Fibroblast of lung (primary cell): Measurements from ENCODE around the gene C10orf88. TPM values are rescaled to one million over a fixed set of nuclear protein-coding genes. Genes with fewer than 3 reads are reported as not detected.

Experiments used
- DNase-seq, 2 donors: peaks; one replicate each; pipeline versions ENCODE4 v3.0.0 to v3.0.0-alpha.2; 2010; ENCODE audit warnings: low read depth in 2 of 2
- H2AFZ ChIP-seq: 2 replicates; pipeline ENCODE4 v1.5.1; 2012; ENCODE audit warnings: low read length, control low read depth, inconsistent platforms
- H3K27ac ChIP-seq: 2 replicates; pipeline ENCODE4 v1.5.1; 2011; ENCODE audit warnings: low read length, control low read depth; ENCODE audit not compliant: insufficient read depth
- H3K27me3 ChIP-seq: 2 replicates; pipeline ENCODE4 v1.5.1; 2011; ENCODE audit warnings: mild to moderate bottlenecking, low read length; ENCODE audit not compliant: control insufficient read depth, insufficient read depth
- H3K36me3 ChIP-seq: 2 replicates; pipeline ENCODE4 v1.5.1; 2011; ENCODE audit warnings: low read length; ENCODE audit not compliant: control insufficient read depth, insufficient read depth
- H3K4me1 ChIP-seq: 2 replicates; pipeline ENCODE4 v1.5.1; 2011; ENCODE audit warnings: low read length; ENCODE audit not compliant: control insufficient read depth, insufficient read depth; ENCODE audit errors: extremely low read depth
- H3K4me2 ChIP-seq: 2 replicates; pipeline ENCODE4 v1.5.1; 2011; ENCODE audit warnings: low read length, control low read depth; ENCODE audit not compliant: insufficient read depth; ENCODE audit errors: extremely low read depth
- H3K4me3 ChIP-seq, 4 experiments: fragments of 200-600 bp in 1 of 4; sonication (generic) in 1 of 4; replicated peaks in 1 of 4; 2 replicates each; pipeline ENCODE4 v1.5.1; 2011 to 2016; ENCODE audit warnings: low read length in 4 of 4, low read depth in 3 of 4, mild to moderate bottlenecking in 3 of 4, control low read depth in 2 of 4, inconsistent platforms in 1 of 4, mixed read lengths in 1 of 4; ENCODE audit not compliant: insufficient read depth in 1 of 4; ENCODE audit errors: control extremely low read depth in 1 of 4
- H3K79me2 ChIP-seq: 2 replicates; pipeline ENCODE4 v1.5.1; 2012; ENCODE audit warnings: mild to moderate bottlenecking, low read length, inconsistent platforms; ENCODE audit not compliant: control insufficient read depth, insufficient read depth
- H3K9ac ChIP-seq: 2 replicates; pipeline ENCODE4 v1.5.1; 2011; ENCODE audit warnings: mild to moderate bottlenecking, low read length, control low read depth; ENCODE audit not compliant: insufficient read depth
- H3K9me3 ChIP-seq: 2 replicates; pipeline ENCODE4 v1.5.1; 2012; ENCODE audit warnings: low read depth, low read length; ENCODE audit not compliant: control insufficient read depth, insufficient read depth
- H4K20me1 ChIP-seq: 2 replicates; pipeline ENCODE4 v1.5.1; 2011; ENCODE audit warnings: low read length; ENCODE audit not compliant: control insufficient read depth, insufficient read depth; ENCODE audit errors: extremely low read depth
- CTCF ChIP-seq, 2 donors: IDR thresholded peaks in 1 of 2; conservative IDR thresholded peaks in 1 of 2; 1 replicate in 1 of 2; 2 replicates in 1 of 2; pipeline ENCODE4 v1.5.1; 2011 to 2012; ENCODE audit warnings: low read length in 2 of 2, control low read depth in 1 of 2, inconsistent platforms in 1 of 2, low read depth in 1 of 2, mild to moderate bottlenecking in 1 of 2
- EZH2 ChIP-seq: IDR thresholded peaks from 2 replicates; pipeline ENCODE4 v1.5.1; 2012; ENCODE audit warnings: low read length, control low read depth, mild to moderate bottlenecking; ENCODE audit errors: missing control alignments
- polyA plus RNA-seq, 2 donors: library from polyadenylated mRNA; depleted of rRNA in 1 of 2; stranded (reverse) in 1 of 2; unstranded in 1 of 2; fragments of >200 nt; gene quantifications; 2 replicates each; pipeline ENCODE4 v1.2.1, GENCODE V29; 2011 to 2012; ENCODE audit warnings: missing spikeins in 1 of 2
- total RNA-seq: library from RNA; depleted of rRNA; stranded (reverse); fragments of >200 nt; gene quantifications from 2 replicates; pipeline ENCODE4 v1.2.1, GENCODE V29; 2014

The C10orf88 gene
- total and polyA plus RNA-seq, 2 donors (not counting 1 experiment from before 2014, with no cell fraction given): 9.2 to 25.1 TPM

- TF ChIP-seq CTCF (conservative IDR thresholded peaks at IDR 0.05 in 1 of 2, IDR thresholded peaks at IDR 0.05 in 1 of 2; ENCODE audit: low read depth in 1 of 2, low read length in 2 of 2) (no peak), EZH2 (no peak)
- DNase-seq: no peak
- Histone ChIP-seq H3K27me3 (no peaks in the 10 kb centered on the region), H2AFZ (no peak overlapping the region), H3K27ac (no peak overlapping the region), H3K4me1 (no peaks in the 10 kb centered on the region), H3K36me3 (peaks cover 6% of the 10 kb centered on the region), H3K9me3 (no peaks in the 10 kb centered on the region), H3K79me2 (no peaks in the 10 kb centered on the region), H4K20me1 (no peaks in the 10 kb centered on the region), H3K4me2 (no peak overlapping the region), H3K4me3 (no peak overlapping the region), H3K9ac (no peak overlapping the region)
Measured at GRCh38 chr10:122992031-122992585, 38.1 kb upstream of the C10orf88 start.

GRCh38 chr10:122990278-122990677 lies 36.3 kb upstream of the C10orf88 start:
- H3K27ac ChIP-seq: no peak overlapping the region
- no peaks in the 10 kb centered on the region for H3K27me3 ChIP-seq
- no peak overlapping the region for H3K9ac ChIP-seq
- no peak overlapping the region for H3K4me3 ChIP-seq
- H3K36me3 ChIP-seq: peaks cover 6% of the 10 kb centered on the region
- H2AFZ ChIP-seq: no peak overlapping the region
- DNase-seq: no peak
- H3K4me1 ChIP-seq: no peaks in the 10 kb centered on the region
- H3K79me2 ChIP-seq: no peaks in the 10 kb centered on the region
- TF ChIP-seq CTCF (conservative IDR thresholded peaks at IDR 0.05 in 1 of 2, IDR thresholded peaks at IDR 0.05 in 1 of 2; ENCODE audit: low read depth in 1 of 2, low read length in 2 of 2) (no peak), EZH2 (no peak)
- H3K9me3 ChIP-seq: no peaks in the 10 kb centered on the region
- H4K20me1 ChIP-seq: no peaks in the 10 kb centered on the region
- H3K4me2 ChIP-seq: no peak overlapping the region

- H3K36me3 ChIP-seq: peaks cover 2% of the 10 kb centered on the region
Measured at GRCh38 chr10:122988501-122988900, 34.5 kb upstream of the C10orf88 start.

More at GRCh38 chr10:122988501-122988900, 34.5 kb upstream of the C10orf88 start:
- no peaks in the 10 kb centered on the region for H3K79me2 ChIP-seq
- H3K27me3 ChIP-seq: no peaks in the 10 kb centered on the region
- H2AFZ ChIP-seq: no peak overlapping the region
- H3K9me3 ChIP-seq: no peaks in the 10 kb centered on the region
- DNase-seq: peak in 1 of 2 donors; percentile 12
- no peaks in the 10 kb centered on the region for H3K4me1 ChIP-seq
- no peak overlapping the region for H3K27ac ChIP-seq
- H3K9ac ChIP-seq: no peak overlapping the region
- TF ChIP-seq CTCF (conservative IDR thresholded peaks at IDR 0.05 in 1 of 2, IDR thresholded peaks at IDR 0.05 in 1 of 2; ENCODE audit: low read depth in 1 of 2, low read length in 2 of 2) (no peak), EZH2 (no peak)
- no peak overlapping the region for H3K4me2 ChIP-seq
- no peak overlapping the region for H3K4me3 ChIP-seq
- H4K20me1 ChIP-seq: no peaks in the 10 kb centered on the region
